Renal pelvis (tissue), 4 donors: ENCODE measurements around the gene GPR42. TPM values are rescaled to one million over a fixed set of nuclear protein-coding genes. Genes with fewer than 3 reads are reported as not detected.
"Not testable (repeated sequence)": the region's sequence is repeated elsewhere in the genome, so short reads cannot be mapped to it uniquely, and the experiment has no call there.

Experiments
- DNase-seq: peaks from one replicate; pipeline ENCODE4 v3.0.0-alpha.2; 2013
- polyA plus RNA-seq, 3 donors: library from polyadenylated mRNA; unstranded; fragments of 120-200 nt; gene quantifications; one replicate each; pipeline ENCODE4 v1.2.1, GENCODE V29; 2013; ENCODE audit not compliant: insufficient read length in 3 of 3

The GPR42 gene
- polyA plus RNA-seq, 3 donors = 0.18 TPM; not detected in 2

DNA sequence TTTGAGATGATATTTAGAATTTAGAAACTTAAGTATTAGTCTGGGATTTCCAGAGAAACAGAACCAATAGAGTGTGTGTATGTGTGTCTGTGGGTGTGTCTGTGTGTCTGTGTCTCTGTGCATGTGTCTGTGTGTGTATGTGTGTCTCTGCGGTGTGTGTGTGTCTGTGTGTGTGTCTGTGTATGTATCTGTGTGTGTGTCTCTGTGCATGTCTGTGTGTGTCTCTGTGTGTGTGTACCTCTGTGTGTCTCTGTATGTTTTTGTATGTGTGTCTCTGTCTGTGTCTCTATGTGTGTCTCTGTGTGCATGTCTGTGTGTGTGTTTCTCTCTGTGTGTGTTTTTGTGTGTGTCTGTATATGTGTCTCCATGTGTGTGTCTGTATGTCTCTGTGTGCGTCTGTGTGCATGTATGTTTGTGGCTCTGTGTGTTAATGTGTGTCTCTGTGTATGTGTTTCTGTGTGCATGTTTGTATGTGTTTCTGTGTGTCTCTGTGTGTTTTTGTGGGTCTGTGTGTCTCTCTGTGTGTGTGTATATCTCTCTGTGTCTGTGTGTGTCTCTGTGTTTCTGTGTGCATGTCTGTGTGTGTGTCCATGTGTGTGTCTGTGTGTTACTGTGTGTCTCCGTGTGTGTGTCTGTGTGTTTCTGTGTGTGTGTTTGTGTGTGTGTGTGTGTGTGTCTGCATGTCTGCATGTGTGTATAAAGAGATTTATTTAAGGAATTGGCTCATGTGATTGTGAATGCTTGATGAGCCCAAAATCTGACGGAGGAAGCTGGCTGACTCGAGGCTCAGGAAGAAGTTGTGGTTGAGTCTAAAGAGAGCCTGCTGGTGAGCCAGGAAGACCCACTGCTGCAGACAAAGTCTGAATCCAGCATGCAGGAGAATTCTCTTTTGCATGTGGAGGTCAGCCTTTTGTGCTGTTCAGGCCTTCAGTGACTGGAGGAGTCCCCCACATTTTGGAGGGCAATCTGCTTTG lies 22.2 kb downstream of the GPR42 start:
- DNase-seq = no peak

DNA sequence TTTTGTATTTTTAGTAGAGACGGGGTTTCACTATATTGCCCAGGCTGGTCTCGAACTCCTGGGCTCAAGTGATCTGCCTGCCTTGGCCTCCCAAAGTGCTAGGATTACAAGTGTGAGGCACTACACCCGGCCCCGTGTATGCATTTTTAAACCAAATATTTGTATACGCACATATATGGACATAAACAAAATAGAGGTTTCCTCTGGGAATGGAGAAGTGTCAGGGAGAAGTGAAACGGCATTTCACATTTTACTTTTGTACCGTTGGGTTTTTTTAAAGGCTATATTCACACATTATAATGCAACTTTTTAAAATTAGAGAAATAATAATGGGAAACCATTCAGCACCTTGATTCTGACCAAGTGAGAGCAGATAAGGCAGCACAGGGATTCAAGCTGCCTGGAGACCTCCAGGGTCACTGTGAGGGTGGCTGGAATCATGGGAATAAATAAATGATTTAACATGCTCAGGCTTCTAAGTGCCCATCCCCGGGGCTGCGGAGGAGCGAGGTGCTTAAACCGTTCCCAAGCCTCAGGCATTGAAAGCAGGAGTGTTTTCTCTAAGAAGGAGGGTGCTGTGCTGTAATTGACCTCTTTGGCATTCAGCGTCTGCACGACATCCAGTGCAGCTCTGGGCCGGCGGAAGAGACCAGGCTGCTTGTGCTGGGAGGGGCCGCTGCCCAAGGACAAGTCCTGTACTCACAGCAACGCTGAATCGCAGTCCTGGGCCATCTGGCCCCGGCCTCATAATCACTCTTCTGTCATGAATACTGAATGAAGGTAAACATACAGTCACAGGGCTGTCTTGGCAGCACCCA lies 24.7 kb downstream of the GPR42 start:
- DNase-seq = no peak

DNA sequence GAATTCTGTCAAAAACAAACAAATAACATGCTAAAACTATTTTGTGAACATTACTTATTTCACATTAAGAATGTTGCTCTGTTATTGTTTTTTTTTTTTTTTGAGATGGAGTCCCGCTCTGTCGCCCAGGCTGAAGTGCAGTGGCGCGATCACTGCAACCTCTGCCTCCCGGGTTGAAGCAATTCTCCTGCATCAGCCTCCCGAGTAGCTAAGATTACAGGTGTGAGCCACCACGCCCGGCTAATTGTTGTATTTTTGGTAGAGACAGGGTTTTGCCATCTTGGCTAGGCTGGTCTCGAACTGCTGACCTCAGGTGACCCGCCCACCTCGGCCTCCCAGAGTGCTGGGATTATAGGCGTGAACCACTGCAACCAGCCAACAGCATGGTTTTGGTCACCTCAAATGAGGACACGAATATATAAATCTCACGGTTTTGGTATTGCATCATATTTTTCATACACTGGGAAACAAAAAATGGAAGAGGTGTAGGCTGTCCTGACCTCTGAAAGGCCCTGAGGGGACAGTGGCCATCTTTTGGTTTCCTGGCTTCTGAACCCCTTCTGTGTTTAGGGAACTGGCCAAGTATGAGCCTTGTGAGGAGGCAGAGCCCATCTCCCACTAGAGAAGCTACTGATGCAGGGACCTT lies 25.5 kb downstream of the GPR42 start:
- no peak for DNase-seq

DNA sequence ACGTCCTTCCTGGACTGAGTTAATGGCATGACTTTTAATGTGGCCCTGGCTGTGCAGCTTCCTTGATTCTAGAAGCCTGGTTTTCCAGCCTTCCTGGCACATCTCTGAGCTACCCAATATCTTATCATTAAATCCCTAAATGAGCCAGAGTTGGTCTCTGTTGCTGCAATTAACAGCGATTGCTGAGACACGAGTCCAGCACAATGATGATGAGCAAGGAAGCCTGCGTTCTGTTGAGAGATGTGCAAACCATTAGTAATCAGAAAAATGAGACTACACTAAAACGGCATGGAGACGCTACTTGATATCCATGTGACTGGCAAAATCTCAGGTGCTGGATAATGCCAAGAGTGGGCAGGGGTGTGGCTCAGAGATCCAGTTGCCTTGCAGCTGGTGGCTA lies 26.2 kb downstream of the GPR42 start:
- no peak for DNase-seq

DNA sequence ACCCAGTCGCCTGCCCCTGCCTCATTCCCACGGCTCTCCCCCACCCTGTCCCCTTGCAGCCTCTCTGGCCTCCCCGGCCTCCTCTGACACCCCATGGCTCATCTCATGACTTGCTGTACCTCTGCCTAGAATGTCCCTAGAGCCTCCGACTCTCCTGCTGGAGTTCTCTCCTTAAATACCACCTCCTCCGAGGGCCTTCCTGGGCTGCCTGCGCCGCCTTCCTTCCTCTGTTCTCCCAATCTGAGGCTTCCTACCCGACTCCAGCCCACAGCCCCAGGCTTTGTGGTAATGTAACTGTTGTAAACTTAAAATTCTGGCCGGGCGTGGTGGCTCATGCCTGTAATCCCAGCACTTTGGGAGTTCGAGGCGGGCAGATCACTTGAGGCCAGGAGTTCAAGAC lies 27.7 kb downstream of the GPR42 start:
- DNase-seq = no peak

DNA sequence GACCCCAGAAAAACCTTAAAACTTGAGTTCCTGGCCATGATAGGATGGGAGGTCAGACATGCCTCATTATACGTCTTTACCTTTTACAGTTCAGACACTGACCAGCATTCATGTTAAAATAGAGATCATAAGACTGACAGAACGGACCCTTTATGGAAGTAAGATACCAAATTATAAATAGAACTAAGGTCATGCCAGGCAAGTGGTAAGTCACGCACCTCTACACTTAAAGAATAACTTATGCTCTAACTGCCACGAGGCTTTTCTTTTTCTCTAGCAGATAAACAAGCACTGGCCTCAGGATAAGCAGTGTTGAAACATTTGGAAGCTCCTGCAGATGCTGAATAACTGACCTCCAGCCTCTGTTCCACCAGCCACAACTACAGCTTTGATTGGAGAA lies 28.4 kb downstream of the GPR42 start:
- DNase-seq = no peak

DNA sequence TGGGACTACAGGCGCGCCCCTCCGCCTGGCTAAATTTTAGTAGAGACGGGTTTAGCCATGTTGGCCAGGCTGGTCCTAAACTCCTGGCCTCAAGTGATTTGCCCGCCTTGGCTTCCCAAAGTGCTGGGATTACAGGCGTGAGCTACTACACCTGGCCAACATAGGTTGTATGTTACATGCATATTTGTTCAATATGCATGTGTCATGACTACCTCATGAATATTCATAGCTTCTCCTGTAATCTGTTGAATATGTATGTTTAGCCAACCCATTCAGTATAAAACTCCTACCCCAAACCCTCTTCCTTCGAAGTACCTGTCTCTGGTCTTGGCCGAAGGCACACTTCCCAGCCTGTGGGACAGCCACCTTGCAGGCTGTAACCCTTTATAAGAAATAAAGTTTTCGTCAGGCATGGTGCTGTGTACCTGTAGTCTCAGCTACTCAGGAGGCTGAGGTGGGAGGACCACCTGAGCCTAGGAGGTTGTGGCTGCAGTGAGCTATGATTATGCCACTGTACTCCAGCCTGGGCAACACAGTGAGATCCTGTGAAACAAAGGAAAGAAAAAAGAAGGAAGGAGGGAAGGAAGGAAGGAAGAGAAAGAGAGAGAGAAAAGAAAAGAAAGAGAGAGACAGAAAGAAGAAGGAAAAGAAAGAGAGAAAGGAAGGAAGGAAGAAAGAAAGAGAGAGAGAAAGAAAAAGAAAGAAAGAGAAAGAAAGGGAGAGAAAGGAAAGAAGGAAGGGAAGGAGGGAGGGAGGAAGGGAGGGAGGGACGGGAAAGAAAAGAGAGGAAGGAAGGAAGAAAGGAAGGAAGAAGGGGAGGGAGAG lies 29.3 kb downstream of the GPR42 start:
- DNase-seq = no peak

DNA sequence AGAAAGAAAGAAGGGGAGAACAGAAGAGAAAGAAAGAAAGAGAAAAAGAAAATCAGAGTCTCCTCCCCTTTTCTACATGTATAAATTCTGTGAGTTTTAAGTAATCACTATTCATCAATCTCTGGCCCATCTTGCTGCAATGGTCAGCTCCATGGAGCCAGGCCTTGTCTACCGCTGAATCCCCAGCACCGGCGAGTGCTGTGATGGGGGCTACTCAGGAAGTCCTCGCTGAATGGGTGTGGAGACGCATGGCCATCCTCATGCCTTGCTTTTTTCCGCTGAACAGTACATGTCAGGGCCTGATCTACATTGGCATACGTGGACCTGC lies 29.9 kb downstream of the GPR42 start:
- DNase-seq = no peak

DNA sequence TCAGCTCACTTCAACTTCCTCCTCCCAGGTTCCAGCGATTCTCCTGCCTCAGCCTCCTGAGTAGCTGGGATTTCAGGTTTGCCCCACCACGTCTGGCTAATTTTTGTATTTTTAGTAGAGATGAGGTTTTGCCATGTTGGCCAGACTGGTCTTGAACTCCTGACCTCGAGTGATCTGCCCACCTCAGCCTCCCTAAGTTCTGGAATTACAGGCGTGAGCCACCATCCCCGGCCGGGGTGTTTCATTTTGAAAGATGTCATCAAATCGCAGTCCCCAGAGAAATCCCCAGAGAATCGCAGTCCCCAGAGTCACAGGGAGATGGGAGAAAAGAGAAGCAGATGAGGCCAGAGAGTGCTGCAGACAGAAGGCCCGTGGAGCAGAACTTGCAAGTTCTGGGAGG lies 30.5 kb downstream of the GPR42 start:
- DNase-seq = not testable (repeated sequence)

DNA sequence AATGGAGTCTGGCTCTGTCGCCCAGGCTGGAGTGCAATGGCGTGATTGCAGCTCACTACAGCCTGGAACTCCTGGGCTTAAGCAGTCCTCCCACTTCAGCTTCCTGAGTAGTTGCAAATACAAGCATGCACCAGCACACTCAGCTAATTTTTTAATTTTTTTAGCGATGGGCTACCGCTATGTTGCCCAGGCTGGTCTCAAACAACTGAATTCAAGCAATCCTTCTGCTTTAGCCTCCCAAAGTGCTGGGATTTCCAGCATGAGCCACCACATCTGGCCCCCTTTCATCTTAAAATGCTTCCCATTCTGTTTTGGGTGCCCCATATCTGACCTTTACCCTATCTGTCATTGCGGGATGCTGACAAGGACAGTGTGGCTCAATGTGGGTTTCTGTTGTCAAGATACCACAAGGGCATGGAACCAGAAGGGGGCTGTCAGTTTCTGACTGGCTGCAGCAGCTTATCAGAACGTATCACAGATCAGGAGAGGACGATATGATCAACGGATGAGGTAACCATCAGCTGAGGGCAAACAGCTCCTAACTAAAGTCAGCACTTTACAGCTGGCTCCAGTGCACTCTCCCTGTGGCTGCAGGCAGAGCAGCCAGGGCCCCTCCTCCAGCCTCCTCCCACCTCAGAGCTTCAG lies 32.4 kb downstream of the GPR42 start:
- DNase-seq = no peak

DNA sequence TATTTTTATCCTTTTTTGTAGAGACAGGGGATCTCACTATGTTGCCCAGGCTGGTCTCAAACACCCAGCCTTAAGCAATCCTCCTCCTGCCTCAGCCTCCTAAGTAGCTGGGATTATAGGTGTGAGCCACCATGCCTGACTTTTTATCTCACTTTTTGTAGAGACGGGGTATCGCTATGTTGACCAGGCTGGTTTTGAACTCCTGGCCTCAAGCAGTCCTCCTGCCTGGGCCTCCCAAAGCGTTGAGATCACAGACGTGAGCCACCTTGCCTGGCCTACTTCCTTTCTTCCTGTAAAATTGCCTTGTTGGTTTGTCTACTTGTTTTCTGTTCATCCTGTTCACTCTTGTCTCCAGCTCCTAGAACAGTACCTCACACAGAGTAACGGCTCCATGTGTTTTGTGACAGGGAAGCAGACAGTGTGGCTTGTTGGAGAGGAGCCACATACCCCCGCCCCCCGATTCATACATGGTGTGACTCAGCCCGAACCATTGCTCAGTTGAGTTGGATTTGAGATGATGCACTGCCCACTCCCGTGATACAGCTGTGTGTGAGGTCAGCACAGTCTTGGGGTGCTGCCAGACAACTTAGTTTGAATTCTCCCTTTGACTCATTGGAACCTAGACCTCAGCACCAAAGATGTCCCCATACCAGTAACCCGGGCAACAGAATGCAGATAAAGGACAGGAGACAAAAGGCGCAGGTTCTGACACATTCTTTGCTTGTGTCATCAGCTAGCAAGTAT lies 34.2 kb downstream of the GPR42 start:
- DNase-seq = no peak

DNA sequence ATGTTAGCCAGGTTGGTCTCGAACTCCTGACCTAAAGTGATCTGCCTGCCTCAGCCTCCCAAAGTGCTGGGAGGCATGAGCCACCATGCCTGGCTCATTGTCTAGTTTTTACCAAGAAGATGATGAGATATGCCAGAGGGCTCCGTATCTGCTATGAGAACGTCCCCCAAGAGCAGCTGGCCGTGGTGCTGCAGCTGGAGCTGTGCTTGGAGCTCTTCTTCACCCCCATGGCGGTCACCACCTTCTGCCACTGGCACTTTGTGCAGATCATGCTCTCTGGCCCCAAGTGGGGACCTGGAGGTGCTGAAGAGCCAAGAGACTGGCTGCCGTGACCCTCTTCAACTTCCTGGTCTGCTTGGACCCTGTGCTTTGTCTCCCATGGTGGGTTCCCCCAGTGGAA lies 36.8 kb downstream of the GPR42 start:
- no peak for DNase-seq

DNA sequence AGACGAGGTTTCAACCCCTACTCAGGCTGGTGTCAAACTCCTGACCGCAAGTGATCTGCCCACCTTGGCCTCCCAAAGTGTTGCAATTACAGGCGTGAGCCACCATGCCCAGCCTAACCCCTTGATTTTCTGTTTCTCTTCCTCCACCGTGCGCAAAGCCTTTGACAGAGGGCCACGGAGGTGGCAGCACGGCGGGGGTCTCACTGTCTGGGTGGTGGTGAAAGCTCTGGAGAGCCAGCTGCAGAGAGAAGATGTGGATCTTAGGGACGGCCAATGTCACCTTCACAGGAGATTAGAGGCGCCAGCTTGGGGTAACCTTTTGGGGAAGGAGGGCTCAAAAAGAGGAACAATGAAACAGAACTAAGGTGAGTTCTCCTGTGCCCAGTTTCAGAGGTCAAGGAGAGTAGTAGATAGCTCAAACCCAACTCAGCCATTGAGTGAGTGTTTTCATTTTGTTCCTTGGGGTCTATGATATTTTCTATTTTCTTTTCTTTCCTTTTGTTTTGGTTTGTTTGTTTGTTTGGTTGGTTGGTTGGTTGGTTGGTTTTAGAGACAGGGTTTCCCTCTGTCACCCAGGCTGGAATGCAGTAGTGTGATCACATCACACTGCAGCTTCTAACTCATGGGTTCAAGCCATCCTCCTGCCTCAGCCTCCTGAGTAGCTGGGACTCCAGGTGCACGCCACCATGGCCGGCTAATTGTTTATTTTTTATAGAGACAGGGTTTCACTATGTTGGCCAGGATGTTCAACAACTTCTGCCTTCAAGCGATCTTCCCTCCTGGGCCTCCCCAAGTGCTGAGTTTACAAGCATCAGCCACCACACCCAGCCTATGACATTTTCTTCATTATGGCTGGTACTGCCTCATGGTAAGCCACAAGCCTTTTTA lies 37.7 kb downstream of the GPR42 start:
- no peak for DNase-seq

DNA sequence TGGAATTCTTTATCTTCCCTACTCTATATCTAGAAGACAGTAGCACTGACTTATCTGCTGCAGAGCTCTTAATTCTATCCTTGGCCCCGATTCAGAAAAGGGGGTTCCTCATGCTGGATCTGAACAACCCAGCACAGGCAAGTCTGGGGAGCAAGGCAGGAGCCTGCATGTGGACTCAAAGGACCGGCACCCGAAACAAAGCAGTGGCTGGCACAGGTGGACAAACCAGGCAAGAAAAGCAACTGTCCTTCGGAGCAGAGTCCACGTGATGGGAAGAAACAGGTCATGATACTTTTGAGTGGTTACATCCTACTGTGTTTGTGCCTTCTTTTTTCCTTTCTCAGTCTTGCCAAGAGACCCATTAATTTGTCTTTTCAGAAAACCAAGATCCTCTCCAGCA lies 38.3 kb downstream of the GPR42 start:
- DNase-seq = no peak

DNA sequence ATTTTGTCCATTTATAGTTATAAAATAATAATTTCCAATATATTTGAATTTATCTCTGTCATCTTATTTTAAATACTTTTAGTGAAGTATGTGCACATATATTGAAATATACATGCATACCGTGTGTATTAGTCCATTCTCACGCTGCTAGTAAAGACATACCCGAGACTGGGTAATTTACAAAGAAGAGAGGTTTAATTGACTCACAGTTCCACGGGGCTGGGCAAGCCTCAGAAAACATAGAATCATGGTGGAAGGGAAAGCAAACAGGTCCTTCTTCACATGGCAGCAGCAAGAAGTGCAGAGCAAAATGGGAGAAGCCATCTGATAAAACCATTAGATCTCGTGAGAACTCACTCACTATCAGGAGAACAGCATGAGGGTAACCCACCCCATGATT lies 39.6 kb downstream of the GPR42 start:
- no peak for DNase-seq

DNA sequence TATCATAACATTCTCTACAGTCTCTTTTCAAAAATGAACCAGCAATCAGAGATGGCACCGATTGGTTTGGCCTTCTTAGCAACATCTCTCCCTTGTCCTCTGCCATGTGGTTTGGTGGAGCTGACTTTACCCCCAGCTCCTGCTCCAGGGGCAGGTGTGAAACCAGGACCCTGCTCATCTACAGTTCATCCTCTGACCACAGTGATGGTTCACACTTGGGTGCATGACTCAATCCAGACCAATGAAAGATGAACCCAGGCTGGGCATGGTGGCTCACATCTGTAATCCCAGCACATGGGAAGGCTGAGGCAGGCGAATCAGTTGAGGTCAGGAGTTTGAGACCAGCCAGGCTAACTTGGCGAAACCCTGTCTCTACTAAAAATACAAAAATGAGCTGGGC lies 43.6 kb downstream of the GPR42 start:
- DNase-seq = no peak

DNA sequence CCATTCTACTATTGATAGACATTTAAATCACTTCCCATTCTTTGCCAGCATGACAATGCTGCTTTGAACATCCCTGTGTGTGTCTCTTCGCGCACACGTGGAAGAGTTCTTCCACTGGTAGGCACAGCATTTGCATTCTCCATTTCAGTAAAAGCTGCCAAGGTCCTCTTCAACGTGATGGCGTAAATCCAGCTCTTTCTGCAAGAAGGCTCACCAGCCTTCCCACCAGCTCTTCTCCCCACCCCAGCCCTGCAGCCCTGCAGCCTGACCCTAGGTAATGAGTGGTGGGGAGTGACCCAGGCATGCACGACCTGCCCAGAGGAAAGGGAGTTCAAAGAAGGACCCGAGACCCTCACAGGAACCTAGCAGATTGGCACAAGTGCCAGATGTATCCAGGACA lies 45.5 kb downstream of the GPR42 start:
- DNase-seq = no peak

DNA sequence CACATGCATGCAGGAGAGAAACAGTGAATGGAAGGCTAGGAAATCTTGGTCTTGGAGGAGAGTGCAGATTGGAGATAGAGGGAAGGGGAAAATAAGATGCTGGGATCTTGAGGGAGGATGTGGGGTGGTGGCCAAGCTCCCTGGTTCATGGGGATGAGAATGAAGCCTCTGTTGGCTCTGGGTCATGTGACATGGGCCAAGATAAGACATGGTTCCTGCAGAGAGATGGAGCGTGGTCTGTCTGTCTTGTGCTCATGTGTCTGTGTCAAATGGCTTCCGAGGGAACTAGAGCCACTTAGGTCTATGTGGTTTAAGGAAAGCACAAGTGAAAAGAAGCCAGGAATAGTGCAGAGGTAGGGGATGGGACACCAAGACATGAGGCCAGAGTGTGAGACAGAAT lies 46.4 kb downstream of the GPR42 start:
- no peak for DNase-seq
